ENCODE data around the gene EFHC1. TPM values are rescaled to one million over a fixed set of nuclear protein-coding genes. Genes with fewer than 3 reads are reported as not detected.
A peak's percentile ranks its signal among the peaks of the same experiment; 100 is the strongest.

The EFHC1 gene, protein sequence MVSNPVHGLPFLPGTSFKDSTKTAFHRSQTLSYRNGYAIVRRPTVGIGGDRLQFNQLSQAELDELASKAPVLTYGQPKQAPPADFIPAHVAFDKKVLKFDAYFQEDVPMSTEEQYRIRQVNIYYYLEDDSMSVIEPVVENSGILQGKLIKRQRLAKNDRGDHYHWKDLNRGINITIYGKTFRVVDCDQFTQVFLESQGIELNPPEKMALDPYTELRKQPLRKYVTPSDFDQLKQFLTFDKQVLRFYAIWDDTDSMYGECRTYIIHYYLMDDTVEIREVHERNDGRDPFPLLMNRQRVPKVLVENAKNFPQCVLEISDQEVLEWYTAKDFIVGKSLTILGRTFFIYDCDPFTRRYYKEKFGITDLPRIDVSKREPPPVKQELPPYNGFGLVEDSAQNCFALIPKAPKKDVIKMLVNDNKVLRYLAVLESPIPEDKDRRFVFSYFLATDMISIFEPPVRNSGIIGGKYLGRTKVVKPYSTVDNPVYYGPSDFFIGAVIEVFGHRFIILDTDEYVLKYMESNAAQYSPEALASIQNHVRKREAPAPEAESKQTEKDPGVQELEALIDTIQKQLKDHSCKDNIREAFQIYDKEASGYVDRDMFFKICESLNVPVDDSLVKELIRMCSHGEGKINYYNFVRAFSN
- total RNA-seq, result 1 to 10 TPM; 3.4 to 4.1 TPM

- DNase-seq (ENCODE audit: low spot score), result peak; percentile 99
- H3K9me3 ChIP-seq, result no peaks in the 10 kb centered on the region
- no peaks in the 10 kb centered on the region for H3K36me3 ChIP-seq
- no peaks in the 10 kb centered on the region for H3K27me3 ChIP-seq
- peak within 1 kb of the TSS; percentile 84 for H3K4me3 ChIP-seq
- peak within 1 kb of the TSS; percentile 84 to 90 for H3K27ac ChIP-seq
- no peak for TF ChIP-seq CTCF (IDR thresholded peaks at IDR 0.05)
- H3K4me1 ChIP-seq, result peaks cover 0 to 36% of the 10 kb centered on the region in 2 donors
Observed at GRCh38 chr6:52419809-52420667, at the start of gene EFHC1. EFHC1 (plus strand) TSS chr6:52420342; CDS start chr6:52420411, 69 bp downstream.

GRCh38 chr6:52371656-52372191, 48.4 kb upstream of the EFHC1 start:
- no peaks in the 10 kb centered on the region for H3K27me3 ChIP-seq
- no peaks in the 10 kb centered on the region for H3K36me3 ChIP-seq
- H3K9me3 ChIP-seq, result no peaks in the 10 kb centered on the region
- H3K27ac ChIP-seq, result no peak overlapping the region
- DNase-seq (ENCODE audit: low spot score), result no peak
- peaks cover 0 to under 1% of the 10 kb centered on the region in 2 donors for H3K4me1 ChIP-seq
- no peak for TF ChIP-seq CTCF (IDR thresholded peaks at IDR 0.05)
- H3K4me3 ChIP-seq, result no peak overlapping the region

DNA sequence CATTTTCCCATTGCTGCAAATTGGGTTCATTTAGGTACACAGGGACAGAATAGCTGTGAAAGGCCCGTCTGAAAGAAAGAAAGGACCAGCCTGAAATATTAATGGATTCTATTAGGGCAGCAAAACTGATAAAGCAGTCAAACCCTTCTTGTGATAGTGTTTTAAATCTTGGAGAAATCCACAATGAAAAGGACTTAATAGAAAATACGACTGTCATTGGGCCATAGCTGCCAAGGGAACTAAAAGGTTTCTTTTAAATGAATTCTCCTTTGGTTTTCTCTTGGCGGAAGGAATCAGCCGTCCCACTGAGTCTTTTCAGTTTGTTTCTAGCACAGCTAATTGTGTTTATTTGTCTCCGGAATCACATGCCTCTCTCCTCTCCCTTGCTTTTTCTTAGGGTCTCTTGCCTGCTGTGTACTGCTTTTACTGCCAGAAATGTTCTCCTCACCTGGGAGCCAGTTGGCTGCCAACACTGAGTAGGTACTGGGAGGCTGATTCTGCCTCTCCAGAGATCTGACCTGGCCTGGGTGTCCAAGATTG, 46.9 kb upstream of the EFHC1 start:
- no peak for TF ChIP-seq CTCF (IDR thresholded peaks at IDR 0.05)
- H3K27ac ChIP-seq, result no peak overlapping the region
- H3K27me3 ChIP-seq, result no peaks in the 10 kb centered on the region
- no peaks in the 10 kb centered on the region for H3K36me3 ChIP-seq
- DNase-seq (ENCODE audit: low spot score), result no peak
- H3K9me3 ChIP-seq, result no peaks in the 10 kb centered on the region
- H3K4me1 ChIP-seq, result peaks cover 0 to 14% of the 10 kb centered on the region in 2 donors
- H3K4me3 ChIP-seq, result no peak overlapping the region

GRCh38 chr6:52374247-52374646, 45.9 kb upstream of the EFHC1 start:
- DNase-seq (ENCODE audit: low spot score), result no peak
- H3K4me3 ChIP-seq, result no peak overlapping the region
- no peaks in the 10 kb centered on the region for H3K27me3 ChIP-seq
- H3K27ac ChIP-seq, result no peak overlapping the region
- TF ChIP-seq CTCF (IDR thresholded peaks at IDR 0.05), result no peak
- H3K36me3 ChIP-seq, result no peaks in the 10 kb centered on the region
- no peaks in the 10 kb centered on the region for H3K9me3 ChIP-seq
- peaks cover 0 to 14% of the 10 kb centered on the region in 2 donors for H3K4me1 ChIP-seq

GRCh38 chr6:52375780-52376556, 44.2 kb upstream of the EFHC1 start:
- Histone ChIP-seq H3K27ac (no peak overlapping the region), H3K27me3 (no peaks in the 10 kb centered on the region), H3K4me3 (no peak overlapping the region), H3K4me1 (peaks cover 0 to 14% of the 10 kb centered on the region in 2 donors), H3K36me3 (no peaks in the 10 kb centered on the region), H3K9me3 (no peaks in the 10 kb centered on the region)
- DNase-seq (ENCODE audit: low spot score), result no peak
- no peak for TF ChIP-seq CTCF (IDR thresholded peaks at IDR 0.05)

All from right atrium auricular region (tissue), 2 donors.